ENCODE results near the gene ZNF804A. TPM values are rescaled to one million over a fixed set of nuclear protein-coding genes. Genes with fewer than 3 reads are reported as not detected.
"Not testable (repeated sequence)": the region's sequence is repeated elsewhere in the genome, so short reads cannot be mapped to it uniquely, and the experiment has no call there.

ZNF804A gene
- polyA plus RNA-seq, 4 donors = 0.95 to 2.1 (median 1.6) TPM

GRCh38 chr2:184696644-184697043 lies 98.3 kb downstream of the ZNF804A start:
- no peak for DNase-seq (ENCODE audit: low read depth in 4 of 4, low spot score in 2 of 4)

- DNase-seq (ENCODE audit: low read depth in 4 of 4, low spot score in 2 of 4) = no peak
Observed at GRCh38 chr2:184698476-184698875, 100.1 kb downstream of the ZNF804A start.

DNA sequence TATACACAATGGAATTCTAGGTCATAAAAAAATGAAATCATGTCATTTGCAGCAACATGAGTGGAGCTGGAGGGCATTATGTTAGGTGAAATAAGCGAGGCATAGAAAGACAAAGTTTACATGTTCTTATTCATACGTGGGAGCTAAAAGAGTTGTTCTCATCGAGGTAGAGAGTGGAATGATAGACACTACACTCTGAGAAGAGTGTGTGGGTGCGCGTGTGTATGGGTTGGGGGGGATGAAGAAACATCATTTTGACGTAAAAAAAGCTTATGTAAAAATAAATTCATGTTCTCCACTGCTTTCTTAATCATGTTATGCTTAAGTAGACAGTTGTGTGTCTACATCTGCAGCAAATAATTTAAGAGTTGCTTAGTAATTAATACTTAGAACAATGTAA lies 123.6 kb downstream of the ZNF804A start:
- DNase-seq (ENCODE audit: low read depth in 4 of 4, low spot score in 2 of 4) = no peak

GRCh38 chr2:184727813-184728212 lies 129.5 kb downstream of the ZNF804A start:
- DNase-seq (ENCODE audit: low read depth in 4 of 4, low spot score in 2 of 4) = no peak

- no peak for DNase-seq (ENCODE audit: low read depth in 4 of 4, low spot score in 2 of 4)
Observed at GRCh38 chr2:184728411-184728810, 130.1 kb downstream of the ZNF804A start.

DNA sequence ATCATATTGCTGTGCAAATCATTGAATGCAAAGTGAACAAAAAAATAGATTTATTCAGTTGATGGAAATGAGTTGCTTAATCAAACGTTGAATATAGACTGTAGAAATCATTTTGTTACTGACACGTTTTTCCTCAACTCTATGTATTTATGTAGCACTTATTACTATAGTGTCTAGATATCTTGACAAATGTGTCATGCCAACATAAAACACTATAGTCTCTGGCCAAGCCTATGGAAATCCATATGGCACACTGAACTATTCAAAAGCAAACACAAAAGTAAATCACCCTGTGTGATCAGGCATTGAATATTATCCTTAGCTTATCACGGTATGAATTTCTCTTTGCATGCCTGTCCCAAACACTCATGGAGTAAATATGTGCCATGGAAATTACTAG lies 131.3 kb downstream of the ZNF804A start:
- DNase-seq (ENCODE audit: low read depth in 4 of 4, low spot score in 2 of 4) = no peak

DNA sequence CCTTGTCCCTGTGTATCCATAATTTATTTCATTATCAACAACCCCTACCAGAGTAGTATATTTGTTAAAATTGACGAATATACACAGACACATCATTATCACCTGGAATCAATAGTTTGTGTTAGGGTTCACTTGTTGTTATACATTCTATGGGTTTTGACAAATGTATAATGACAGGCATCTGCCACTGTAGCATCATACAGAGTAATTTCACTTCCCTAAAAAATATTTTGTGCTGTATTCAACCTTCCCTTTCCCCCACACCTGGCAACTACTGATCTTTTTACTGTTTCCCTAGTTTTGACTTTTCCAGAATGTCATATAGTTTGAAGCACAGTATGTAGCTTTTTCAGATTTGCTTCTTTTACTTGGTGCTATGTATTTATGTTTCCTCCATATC lies 132.0 kb downstream of the ZNF804A start:
- no peak for DNase-seq (ENCODE audit: low read depth in 4 of 4, low spot score in 2 of 4)

- no peak for DNase-seq (ENCODE audit: low read depth in 4 of 4, low spot score in 2 of 4)
Observed at GRCh38 chr2:184734338-184734737, 136.0 kb downstream of the ZNF804A start.

- DNase-seq (ENCODE audit: low read depth in 4 of 4, low spot score in 2 of 4) = no peak
Observed at GRCh38 chr2:184735611-184736010, 137.3 kb downstream of the ZNF804A start.

GRCh38 chr2:184743096-184743495 lies 144.8 kb downstream of the ZNF804A start:
- no peak for DNase-seq (ENCODE audit: low read depth in 4 of 4, low spot score in 2 of 4)

- DNase-seq (ENCODE audit: low read depth in 4 of 4, low spot score in 2 of 4) = no peak
Observed at GRCh38 chr2:184756161-184756560, 157.8 kb downstream of the ZNF804A start.

GRCh38 chr2:184756885-184757284 lies 158.6 kb downstream of the ZNF804A start:
- no peak for DNase-seq (ENCODE audit: low read depth in 4 of 4, low spot score in 2 of 4)

GRCh38 chr2:184759557-184760255 lies 161.4 kb downstream of the ZNF804A start:
- not testable (repeated sequence) for DNase-seq (ENCODE audit: low read depth in 4 of 4, low spot score in 2 of 4)

DNA sequence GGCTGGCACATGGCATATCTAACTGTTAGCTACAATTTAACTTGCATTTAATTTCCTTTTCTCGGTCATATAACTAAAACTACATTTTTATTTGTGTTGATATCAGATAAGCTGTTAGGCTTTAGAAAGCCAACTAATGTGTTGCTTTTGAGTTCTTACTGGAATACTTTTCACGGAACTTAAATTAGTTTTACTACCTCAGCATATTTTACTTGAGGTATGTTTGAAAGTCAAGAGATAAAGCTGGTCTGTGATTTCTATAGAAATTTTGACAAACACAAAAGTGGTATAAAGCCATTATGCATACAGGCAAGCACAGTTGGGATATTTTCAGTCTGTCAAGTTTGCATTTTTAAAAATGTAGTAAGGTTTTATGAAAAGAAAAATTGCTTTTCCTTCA lies 162.6 kb downstream of the ZNF804A start:
- no peak for DNase-seq (ENCODE audit: low read depth in 4 of 4, low spot score in 2 of 4)

- no peak for DNase-seq (ENCODE audit: low read depth in 4 of 4, low spot score in 2 of 4)
Observed at GRCh38 chr2:184765112-184765895, 167.0 kb downstream of the ZNF804A start.

DNA sequence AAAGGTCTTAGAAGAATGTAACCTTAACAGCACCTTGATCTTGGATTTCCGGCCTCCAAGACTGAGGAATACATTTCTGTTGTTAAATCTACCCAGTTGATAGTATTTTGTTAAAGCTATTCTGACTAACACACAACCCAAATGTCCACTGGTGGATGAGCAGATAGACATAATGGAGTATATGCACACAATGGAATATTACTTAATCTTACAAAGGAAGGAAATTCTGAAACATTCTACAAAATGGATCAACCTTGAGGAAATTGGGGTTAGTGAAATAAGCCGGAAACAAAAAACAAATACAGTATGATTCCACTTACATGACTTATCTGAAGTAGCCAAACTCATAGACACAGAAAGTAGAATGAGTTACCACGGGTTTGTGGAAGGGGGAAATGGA lies 168.7 kb downstream of the ZNF804A start:
- no peak for DNase-seq (ENCODE audit: low read depth in 4 of 4, low spot score in 2 of 4)

GRCh38 chr2:184769023-184769422 lies 170.7 kb downstream of the ZNF804A start:
- no peak for DNase-seq (ENCODE audit: low read depth in 4 of 4, low spot score in 2 of 4)

GRCh38 chr2:184769686-184770085 lies 171.4 kb downstream of the ZNF804A start:
- no peak for DNase-seq (ENCODE audit: low read depth in 4 of 4, low spot score in 2 of 4)

- DNase-seq (ENCODE audit: low read depth in 4 of 4, low spot score in 2 of 4) = no peak
Observed at GRCh38 chr2:184779777-184780176, 181.4 kb downstream of the ZNF804A start.

DNA sequence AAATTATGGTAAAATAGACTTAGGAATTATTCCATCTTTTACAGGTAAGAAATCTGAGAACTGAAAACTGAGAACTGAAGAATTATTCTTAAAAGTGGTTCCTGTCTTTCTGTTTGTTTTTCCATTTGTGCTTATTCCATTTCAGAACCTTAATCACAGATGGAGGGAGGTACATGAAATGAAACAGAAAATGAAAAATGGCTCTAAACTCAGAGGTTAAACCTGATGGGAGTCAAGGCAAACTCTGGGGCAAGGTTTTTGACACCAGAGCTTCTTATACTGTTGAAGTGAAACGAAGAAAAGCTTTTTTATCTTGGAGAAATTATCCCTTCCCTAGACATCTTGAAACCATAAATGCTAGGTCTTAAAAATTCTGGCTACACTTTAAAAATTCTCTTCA lies 182.1 kb downstream of the ZNF804A start:
- no peak for DNase-seq (ENCODE audit: low read depth in 4 of 4, low spot score in 2 of 4)

DNA sequence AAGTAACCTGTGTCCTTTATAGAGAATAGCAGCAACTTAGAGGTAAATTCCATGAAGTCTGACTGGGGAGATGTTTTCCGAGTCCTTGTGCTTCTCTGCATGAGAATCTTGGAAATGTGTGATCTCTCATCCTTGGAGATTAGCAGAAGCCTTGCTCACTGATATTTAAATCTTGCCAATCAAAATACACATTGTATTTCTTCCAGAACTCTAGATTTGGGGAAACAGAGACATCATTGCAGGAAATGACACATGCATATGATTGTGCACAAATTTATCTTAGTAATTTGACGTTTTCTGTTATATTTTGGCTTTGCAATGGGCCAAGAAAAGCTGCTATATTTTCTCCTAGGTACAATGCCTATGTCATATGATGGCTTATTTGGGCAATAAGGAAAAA lies 182.6 kb downstream of the ZNF804A start:
- no peak for DNase-seq (ENCODE audit: low read depth in 4 of 4, low spot score in 2 of 4)

- DNase-seq (ENCODE audit: low read depth in 4 of 4, low spot score in 2 of 4) = no peak
Observed at GRCh38 chr2:184783576-184783975, 185.2 kb downstream of the ZNF804A start.
